BE2C (cell line): Measurements from ENCODE around the gene MGMT.

Experiments
- DNase-seq: peaks from one replicate; pipeline ENCODE4 v3.0.0-alpha.2; 2020
- H3K27me3 ChIP-seq: fragments of 250-450 bp; sonication (Bioruptor Pico); 2 replicates; pipeline ENCODE4 v1.5.1; 2020; ENCODE audit warnings: mild to moderate bottlenecking
- H3K36me3 ChIP-seq: fragments of 250-450 bp; sonication (Bioruptor Pico); 2 replicates; pipeline ENCODE4 v1.5.1; 2020; ENCODE audit warnings: mild to moderate bottlenecking
- H3K4me1 ChIP-seq: fragments of 250-450 bp; sonication (Bioruptor Pico); 2 replicates; pipeline ENCODE4 v1.5.1; 2020
- H3K4me3 ChIP-seq: 2 replicates; pipeline ENCODE4 v1.5.1; 2011; ENCODE audit warnings: low read depth, low read length
- H3K9me3 ChIP-seq: fragments of 250-450 bp; sonication (Bioruptor Pico); 2 replicates; pipeline ENCODE4 v1.5.1; 2020
- TF ChIP-seq, protein P1 (sequence below): IDR thresholded peaks from 2 replicates; pipeline ENCODE4 v1.5.1; 2012; ENCODE audit warnings: mild to moderate bottlenecking, low read depth, low read length

MGMT gene

DNA sequence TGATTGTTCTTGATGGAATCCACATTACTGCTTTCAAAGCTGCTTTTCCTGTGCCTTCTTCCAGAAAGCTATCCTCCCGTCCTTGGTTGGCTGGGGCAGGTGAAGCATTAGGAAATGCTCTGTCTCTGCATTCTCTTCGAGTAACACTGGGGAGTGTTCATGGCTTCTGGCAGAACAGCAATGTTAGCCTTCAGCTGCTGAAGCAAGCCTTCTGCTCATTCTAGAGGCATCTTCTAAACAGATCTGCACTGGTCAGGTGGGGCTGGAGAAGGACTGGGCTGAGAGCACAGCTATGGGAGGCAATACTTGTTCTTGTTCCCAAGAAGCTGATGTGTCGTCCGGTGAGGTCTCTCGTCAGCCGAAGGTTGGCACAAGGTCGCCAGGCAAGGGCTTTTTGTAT, 80.6 kb downstream of the MGMT start:
- H3K27me3 ChIP-seq, result no peaks in the 10 kb centered on the region
- no peaks in the 10 kb centered on the region for H3K4me1 ChIP-seq
- no peak overlapping the region for H3K4me3 ChIP-seq

DNA sequence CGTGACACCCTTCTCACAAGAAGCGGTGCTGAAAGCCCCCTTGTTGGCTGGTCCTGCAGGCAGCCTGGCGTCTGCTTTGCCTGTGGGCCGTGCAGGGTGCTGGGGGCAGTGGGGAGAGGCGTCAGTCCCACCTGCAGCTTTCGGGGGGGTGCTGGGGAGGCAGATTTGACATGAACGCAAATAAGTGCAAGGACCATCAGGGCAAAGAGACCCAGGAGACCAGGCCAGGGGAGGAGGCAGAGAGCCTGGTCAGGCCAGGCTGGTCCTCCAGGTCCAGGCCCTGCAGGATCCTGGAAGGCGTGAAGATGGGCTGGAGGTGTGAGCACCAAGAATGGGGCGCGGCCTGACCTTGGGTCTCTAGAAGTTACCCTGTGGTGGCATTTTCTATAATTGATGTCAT, 81.6 kb downstream of the MGMT start:
- Histone ChIP-seq H3K4me1 (no peaks in the 10 kb centered on the region), H3K36me3 (no peaks in the 10 kb centered on the region), H3K9me3 (no peaks in the 10 kb centered on the region), H3K4me3 (no peak overlapping the region), H3K27me3 (no peaks in the 10 kb centered on the region)
- TF ChIP-seq, protein P1, sequence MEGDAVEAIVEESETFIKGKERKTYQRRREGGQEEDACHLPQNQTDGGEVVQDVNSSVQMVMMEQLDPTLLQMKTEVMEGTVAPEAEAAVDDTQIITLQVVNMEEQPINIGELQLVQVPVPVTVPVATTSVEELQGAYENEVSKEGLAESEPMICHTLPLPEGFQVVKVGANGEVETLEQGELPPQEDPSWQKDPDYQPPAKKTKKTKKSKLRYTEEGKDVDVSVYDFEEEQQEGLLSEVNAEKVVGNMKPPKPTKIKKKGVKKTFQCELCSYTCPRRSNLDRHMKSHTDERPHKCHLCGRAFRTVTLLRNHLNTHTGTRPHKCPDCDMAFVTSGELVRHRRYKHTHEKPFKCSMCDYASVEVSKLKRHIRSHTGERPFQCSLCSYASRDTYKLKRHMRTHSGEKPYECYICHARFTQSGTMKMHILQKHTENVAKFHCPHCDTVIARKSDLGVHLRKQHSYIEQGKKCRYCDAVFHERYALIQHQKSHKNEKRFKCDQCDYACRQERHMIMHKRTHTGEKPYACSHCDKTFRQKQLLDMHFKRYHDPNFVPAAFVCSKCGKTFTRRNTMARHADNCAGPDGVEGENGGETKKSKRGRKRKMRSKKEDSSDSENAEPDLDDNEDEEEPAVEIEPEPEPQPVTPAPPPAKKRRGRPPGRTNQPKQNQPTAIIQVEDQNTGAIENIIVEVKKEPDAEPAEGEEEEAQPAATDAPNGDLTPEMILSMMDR, result no peak
- no peak for DNase-seq

More for the DNA sequence above, 80.6 kb downstream of the MGMT start:
- Histone ChIP-seq H3K36me3 (no peaks in the 10 kb centered on the region), H3K9me3 (no peaks in the 10 kb centered on the region)
- DNase-seq, result no peak
- TF ChIP-seq, protein P1, result no peak

GRCh38 chr10:129550076-129550475, 83.0 kb downstream of the MGMT start:
- H3K27me3 ChIP-seq, result no peaks in the 10 kb centered on the region
- TF ChIP-seq, protein P1, result no peak
- no peaks in the 10 kb centered on the region for H3K4me1 ChIP-seq
- DNase-seq, result no peak
- H3K4me3 ChIP-seq, result no peak overlapping the region
- no peaks in the 10 kb centered on the region for H3K36me3 ChIP-seq
- H3K9me3 ChIP-seq, result no peaks in the 10 kb centered on the region

DNA sequence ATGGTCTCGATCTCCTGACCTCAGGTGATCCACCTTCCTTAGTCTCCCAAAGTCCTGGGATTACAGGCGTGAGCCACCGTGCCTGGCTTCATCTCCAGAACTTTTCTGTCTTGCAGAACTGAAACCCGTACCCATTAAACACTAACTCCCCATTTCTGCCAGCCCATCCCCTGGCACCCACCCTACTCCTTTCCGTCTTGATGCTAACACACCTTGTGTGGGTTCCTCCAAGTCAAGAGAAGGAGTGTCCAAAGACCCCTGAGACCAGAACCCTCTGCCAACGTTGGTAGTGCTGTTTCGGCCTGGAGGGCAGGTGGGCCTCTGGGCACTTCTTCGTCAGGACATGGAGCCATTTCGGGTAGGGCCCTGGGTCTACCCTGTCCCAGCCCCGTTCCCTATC, 83.6 kb downstream of the MGMT start:
- Histone ChIP-seq H3K27me3 (no peaks in the 10 kb centered on the region), H3K9me3 (no peaks in the 10 kb centered on the region), H3K36me3 (no peaks in the 10 kb centered on the region), H3K4me1 (no peaks in the 10 kb centered on the region), H3K4me3 (no peak overlapping the region)
- TF ChIP-seq, protein P1, result no peak
- no peak for DNase-seq

DNA sequence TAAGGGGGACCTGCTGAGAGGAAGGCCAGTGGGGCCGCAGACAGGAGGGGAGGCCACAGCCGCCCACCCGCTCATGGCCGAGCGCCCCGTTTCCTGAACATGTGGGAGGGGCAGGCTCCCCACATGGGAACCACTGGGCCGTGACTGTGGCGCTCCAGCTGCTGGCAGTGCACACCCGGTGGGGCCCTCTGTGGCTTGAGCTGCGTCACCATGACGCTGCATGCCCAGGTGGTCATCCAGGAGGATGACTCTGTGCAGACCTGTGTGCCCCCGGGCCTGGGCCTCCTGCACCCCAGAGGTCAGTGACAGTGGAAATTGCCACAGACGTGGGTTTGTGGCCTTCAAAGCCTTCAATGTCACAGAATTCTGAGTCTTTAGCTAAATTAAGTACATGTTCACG, 85.1 kb downstream of the MGMT start:
- Histone ChIP-seq H3K4me3 (no peak overlapping the region), H3K4me1 (no peaks in the 10 kb centered on the region)

GRCh38 chr10:129553928-129554327, 86.9 kb downstream of the MGMT start:
- no peak for DNase-seq
- Histone ChIP-seq H3K4me3 (no peak overlapping the region), H3K27me3 (no peaks in the 10 kb centered on the region), H3K36me3 (no peaks in the 10 kb centered on the region), H3K4me1 (no peaks in the 10 kb centered on the region), H3K9me3 (no peaks in the 10 kb centered on the region)
- TF ChIP-seq, protein P1, result no peak

More for the DNA sequence above, 85.1 kb downstream of the MGMT start:
- H3K36me3 ChIP-seq, result no peaks in the 10 kb centered on the region
- no peak for DNase-seq
- TF ChIP-seq, protein P1, result no peak
- no peaks in the 10 kb centered on the region for H3K27me3 ChIP-seq
- no peaks in the 10 kb centered on the region for H3K9me3 ChIP-seq
